GM10266 (cell line): ENCODE measurements around the gene NID2.

Experiments used
- DNase-seq: peaks from one replicate; pipeline ENCODE4 v3.0.0; 2012; ENCODE audit errors: extremely low spot score
- CTCF ChIP-seq: IDR thresholded peaks from 2 replicates; pipeline ENCODE4 v1.5.1; 2012; ENCODE audit warnings: mild to moderate bottlenecking, low read depth; ENCODE audit not compliant: control insufficient read depth, insufficient read depth; ENCODE audit errors: missing control alignments

The NID2 gene

DNA sequence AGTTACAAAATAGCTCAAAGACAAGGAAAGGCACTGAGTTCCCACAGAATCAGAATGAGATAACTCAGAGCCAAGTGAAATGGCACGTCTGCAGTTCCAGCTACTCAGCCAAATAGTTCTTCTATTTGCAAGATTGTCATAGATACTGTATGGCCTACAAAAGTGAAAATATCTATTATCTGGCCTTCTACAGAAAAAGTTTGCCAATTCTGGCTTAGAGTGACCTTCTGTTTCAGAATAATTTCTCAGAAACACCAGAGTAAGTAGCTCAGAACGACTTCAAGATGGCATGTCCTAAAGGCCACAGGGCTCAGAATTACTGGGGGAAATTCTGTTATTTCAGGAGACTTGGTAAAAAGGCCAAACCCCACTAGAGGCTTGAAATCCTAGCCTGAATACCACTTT, 90.2 kb downstream of the NID2 start:
- no peak for DNase-seq
- TF ChIP-seq CTCF, result no peak

- DNase-seq, result no peak
- no peak for TF ChIP-seq CTCF
These were observed 91.8 kb downstream of the NID2 start for GRCh38 chr14:51977075-51977474.

DNA sequence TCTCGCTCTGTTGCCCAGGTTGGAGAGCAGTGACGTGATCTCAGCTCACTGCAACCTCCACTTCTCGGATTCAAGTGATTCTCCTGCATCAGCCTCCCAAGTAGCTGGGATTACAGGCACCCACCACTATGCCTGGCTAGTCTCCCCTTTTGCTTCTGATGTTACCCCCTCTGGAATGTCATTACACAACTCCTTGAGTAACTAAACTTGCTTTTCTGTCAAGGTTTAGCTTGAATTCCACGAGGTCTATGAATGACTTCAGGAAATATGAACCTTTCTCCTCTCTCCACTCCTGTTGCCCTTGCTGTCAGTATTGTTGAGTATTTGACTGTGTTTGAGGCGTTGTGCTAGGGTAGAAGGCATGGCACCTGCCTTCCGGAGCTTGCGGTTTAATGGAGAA, 96.3 kb downstream of the NID2 start:
- TF ChIP-seq CTCF, result no peak
- no peak for DNase-seq

GRCh38 chr14:51969852-51970540, 98.9 kb downstream of the NID2 start:
- DNase-seq, result no peak
- TF ChIP-seq CTCF, result no peak

GRCh38 chr14:51967521-51967920, 101.3 kb downstream of the NID2 start:
- TF ChIP-seq CTCF, result no peak

GRCh38 chr14:51963286-51963685, 105.6 kb downstream of the NID2 start:
- DNase-seq, result no peak
- TF ChIP-seq CTCF, result no peak

More at GRCh38 chr14:51967521-51967920, 101.3 kb downstream of the NID2 start:
- DNase-seq, result no peak

- no peak for DNase-seq
- no peak for TF ChIP-seq CTCF
These were observed 106.1 kb downstream of the NID2 start for GRCh38 chr14:51962711-51963110.
